GM19467 (cell line): ENCODE measurements around the gene AIP.

ENCODE experiments used
- ATAC-seq: cut with Tn5 transposase; IDR thresholded peaks from one replicate; pipeline ENCODE4 v1.9.1; 2021; ENCODE audit warnings: mild to moderate bottlenecking, moderate library complexity; ENCODE audit not compliant: unreplicated experiment

AIP gene

DNA sequence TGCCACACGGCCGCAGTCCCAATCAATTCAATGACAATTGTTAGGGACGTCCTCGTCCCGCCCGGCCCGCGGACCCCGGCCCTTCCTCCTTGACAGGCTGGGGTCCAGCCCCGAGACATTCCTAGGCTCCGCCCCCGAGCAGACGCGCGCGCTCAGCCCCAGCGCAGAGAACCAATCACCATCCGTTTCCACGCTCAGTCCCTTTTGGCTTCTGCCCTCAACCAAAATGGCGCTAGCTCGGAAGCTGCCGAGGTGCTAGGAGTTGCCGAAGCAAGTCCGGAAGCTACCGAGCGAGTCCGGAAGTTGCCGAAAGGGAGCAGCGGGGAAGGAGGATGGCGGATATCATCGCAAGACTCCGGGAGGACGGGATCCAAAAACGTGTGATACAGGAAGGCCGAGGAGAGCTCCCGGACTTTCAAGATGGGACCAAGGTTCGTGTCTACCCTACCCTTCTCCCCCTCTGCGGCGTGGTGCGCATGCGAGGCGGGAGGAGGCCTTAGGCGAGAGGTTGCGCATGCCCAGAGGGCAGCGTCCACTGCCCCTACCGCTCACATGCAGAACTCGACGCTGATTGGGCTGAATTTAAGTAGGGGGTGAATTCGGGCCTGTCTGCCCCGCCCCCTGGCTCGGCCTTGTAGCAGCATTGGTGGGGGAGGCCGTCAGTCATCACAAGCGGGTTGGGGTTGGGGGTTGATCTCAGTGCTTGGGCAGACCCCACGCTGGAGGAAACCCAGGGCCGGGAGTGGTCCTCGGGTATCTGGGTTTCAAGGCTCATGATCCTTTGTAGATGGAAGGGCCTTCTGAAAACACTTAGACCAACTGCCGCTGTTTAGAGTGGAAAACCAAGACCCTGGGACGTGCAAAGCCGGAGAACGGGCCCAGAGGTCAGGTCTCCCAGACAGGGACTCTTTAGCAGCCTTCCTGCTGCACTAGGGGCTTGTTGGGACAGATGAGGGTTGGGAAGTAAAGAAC lies at the start of gene AIP:
Gene AIP (plus strand): TSS at position 200 of the 972 bp plus-strand sequence. CDS start 133 bp downstream, at position 333.
- ATAC-seq: peak; percentile 67

DNA sequence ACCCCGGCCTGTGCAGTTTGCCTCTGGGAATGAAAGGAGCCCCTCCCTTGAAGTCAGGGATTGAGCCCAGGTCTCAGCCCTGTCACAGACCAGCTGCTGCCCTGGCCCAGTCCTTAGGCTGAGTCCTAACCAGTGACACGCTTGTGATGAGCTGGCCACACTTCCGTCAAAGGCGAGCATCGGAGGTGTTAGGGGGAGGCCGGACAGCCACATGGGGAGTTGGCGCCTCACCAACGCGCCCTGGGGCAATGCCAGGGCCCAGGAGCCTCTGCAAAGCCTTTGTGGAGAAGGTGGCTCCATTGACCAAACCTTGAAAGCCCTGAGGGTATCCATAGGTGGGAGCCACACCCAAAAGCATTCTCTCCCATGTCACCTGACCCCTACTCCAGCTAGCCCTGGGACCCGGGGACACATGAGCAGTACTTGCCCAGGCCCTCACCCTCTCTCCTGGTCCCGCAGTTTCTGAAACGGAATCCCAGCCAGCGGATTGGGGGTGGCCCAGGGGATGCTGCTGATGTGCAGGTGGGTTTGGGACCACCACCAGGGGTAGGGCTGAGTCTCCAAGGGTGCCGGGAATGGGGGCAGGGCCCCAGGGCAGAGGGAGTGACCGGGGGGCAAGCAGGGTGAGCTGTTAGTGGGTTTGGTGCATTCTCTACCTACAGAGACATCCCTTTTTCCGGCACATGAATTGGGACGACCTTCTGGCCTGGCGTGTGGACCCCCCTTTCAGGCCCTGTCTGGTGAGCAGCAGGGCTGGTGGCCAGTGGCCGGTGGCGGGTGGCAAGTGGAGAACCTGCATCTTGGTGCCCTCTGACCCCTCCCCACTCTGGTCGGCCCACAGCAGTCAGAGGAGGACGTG lies 49.1 kb upstream of the AIP start:
- no peak for ATAC-seq

DNA sequence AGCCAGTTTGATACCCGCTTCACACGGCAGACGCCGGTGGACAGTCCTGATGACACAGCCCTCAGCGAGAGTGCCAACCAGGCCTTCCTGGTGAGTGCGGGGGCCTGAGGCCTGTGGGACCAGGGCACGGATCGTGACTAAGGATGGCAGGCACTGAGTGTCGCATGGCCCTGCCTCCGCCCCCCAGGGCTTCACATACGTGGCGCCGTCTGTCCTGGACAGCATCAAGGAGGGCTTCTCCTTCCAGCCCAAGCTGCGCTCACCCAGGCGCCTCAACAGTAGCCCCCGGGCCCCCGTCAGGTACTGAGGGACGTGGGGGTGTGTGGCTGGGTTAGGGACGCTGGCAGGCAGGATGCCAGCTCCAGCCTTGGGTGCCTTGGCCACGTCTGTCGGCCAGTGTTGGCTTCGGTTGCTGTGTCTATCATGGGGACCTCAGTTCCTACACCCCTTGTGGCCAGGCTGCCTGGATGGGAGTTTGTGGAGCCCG lies 48.4 kb upstream of the AIP start:
- ATAC-seq: no peak

DNA sequence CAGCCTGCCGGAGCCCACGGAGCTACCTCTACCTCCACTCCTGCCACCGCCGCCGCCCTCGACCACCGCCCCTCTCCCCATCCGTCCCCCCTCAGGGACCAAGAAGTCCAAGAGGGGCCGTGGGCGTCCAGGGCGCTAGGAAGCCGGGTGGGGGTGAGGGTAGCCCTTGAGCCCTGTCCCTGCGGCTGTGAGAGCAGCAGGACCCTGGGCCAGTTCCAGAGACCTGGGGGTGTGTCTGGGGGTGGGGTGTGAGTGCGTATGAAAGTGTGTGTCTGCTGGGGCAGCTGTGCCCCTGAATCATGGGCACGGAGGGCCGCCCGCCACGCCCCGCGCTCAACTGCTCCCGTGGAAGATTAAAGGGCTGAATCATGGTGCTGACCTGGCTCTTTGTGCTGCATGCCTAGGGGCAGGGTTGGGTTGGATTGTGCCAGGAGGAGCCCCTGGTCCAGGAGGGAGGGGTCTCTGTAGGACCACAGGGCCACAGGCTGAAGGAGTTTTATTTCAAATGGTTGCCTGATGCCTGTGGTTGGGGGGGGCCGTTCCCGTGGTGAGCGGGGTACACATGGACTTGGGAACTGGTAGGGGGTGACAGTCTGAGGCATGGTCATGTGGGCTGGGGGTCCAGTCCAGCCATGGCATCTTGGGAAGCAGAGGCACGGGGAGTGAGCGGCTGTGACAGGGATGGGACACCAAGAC lies 47.6 kb upstream of the AIP start:
- ATAC-seq: no peak

DNA sequence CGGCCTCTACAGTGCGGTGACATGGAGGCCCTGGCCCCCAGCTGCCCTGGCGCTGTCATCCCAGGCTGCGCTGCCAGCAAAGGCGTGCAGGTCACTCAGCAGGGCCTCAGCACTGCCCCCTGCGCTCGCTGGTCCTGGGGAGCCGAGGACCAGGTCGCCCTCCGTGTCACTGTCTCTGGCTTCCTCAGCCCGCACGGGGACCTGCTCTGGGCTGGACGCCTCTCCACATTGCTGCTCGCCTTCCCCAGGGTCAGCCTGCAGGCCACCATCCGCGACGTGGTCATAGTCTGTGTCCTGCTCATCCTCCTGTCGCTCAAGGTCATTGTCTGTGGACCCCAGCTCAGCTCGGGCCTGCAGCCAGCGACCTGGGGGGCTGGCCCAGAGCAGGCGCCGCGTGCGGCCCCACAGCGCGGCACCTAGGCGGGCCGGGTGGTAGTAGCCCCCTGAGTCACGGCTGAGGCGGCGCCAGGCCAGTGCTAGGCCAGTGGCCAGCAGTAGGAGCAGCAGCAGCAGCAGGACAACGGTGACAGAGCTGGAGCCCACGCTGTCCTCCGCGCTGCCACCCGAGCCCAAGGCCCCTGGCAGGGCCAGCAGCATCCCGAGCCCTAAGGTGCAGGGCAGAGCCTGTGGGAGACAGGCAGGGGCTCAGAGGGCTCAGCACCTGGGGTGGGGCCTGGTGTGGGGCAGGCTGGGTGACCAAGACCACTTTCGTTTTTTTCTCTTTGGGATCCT lies 46.9 kb upstream of the AIP start:
- ATAC-seq: no peak

DNA sequence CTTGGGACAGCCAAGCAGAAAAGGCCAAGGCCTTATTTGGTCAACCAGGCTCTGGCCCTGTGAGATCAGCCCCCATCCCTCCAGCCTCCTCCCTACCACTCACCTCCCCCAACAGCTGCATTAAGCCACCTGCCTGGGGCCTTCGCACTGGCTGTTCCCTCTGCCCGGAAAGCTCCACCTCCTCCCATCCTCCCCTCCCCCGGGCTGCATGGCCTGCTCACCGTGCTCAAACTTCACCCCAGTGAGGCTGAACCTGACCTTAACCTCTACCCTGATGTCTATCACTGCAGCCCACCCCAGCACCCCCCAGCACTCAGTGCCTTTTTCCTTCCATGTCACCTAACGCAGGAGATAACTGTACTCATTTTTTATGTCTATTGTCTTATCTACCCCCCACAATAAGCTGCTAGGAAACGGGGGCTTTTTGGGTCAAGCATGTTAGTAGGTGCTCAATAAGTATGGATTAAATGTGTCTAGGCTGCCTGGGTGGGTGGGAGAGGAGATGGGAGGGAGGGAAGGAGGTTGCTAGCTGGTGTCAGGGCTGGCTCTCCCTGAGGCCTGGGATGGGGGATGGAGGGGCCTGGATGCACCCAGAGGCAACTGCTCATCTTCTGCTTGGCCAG lies 46.3 kb upstream of the AIP start:
- ATAC-seq: no peak

DNA sequence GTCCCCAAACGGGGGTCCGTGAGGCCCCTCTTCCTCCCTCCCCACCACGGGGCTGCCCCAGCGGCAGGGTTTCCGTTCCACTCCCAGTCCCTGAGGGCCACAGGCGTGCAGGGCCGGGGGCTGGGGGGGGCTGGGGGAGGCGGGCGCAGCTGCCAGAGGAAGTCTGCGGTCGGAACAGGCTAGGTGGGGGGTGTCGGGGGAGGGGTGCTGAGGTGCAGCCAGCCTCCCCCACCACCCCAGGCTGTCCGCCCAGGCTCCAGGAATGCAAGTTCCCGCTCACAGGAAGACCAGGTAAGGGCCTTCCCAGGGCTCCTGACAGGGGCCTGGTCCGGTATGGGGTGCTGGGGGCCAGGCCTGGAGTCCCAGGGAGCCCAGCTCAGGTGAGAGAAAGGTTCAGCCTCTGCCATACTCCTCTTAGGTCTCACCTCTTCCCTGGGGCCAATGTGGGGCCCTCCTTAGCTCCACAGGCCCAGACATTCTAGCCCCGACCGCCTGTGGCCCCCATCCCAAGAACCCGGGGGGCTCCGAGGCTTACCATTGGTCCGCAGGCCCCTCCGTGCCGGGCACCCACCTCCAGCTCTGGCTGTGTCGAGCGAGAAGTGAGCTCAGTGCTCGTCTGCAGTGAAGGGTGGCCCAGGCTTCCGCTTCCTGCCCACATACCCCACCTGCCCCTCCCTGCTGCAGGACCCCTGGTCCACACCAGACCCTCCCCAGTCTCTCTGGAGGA lies 45.6 kb upstream of the AIP start, which contains the start of gene PTPRCAP:
Gene PTPRCAP (minus strand): TSS at position 601 of the 727 bp plus-strand sequence. CDS start 63 bp downstream, at position 538.
- no peak for ATAC-seq

DNA sequence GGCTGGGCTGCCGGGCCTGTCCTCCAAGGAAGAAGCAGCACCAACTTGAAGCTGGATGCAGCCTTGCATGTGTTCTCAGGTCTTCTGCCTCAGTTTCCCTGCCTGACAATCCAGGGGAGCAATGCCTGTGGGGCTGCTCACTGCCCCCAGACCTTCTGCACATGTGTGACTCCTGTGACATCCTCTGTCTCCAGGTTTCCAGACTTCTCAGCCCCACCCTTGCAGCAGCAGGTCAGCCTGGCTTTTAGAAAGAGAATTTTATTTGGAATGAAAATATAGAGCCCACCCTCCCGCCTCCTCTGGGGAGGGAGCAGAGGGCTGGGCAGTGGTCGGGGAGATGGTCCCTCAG lies 45.0 kb upstream of the AIP start:
- no peak for ATAC-seq

DNA sequence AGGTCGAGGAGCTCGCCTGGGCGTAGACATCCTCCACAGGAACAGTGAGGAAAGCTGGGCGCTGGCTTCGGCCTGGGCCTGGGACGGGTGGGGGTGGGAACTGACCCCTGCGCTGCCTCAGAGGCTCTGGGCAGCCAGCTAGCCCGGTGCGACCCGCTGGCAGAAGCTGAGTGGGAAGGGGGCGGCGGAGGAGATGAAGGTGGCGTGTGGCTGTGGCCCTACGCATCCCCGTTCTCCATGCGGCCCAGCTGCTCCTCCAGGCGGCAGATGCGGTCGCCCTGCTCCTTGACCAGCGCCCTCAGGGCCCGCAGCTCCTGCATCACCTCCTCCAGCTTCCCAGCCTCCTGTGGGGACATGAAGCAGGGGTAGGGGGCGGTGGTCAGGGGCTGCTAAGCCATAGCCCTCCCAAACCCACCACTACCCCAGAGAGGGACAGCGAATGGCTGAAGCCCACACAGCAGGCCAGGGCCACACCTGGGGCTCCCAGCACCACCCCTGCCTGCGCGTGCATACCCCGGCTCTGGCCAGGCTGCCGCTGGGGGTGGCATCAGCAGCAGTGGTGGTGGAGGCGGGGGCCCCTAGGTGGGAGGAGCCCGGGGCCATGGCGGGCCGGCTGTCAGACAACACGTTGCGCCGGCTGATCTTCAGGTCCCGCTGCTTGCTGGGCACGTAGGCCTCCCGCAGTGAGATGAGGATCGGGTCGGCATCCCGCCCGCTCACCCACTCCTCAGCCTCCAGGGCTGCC lies 44.5 kb upstream of the AIP start:
- no peak for ATAC-seq

DNA sequence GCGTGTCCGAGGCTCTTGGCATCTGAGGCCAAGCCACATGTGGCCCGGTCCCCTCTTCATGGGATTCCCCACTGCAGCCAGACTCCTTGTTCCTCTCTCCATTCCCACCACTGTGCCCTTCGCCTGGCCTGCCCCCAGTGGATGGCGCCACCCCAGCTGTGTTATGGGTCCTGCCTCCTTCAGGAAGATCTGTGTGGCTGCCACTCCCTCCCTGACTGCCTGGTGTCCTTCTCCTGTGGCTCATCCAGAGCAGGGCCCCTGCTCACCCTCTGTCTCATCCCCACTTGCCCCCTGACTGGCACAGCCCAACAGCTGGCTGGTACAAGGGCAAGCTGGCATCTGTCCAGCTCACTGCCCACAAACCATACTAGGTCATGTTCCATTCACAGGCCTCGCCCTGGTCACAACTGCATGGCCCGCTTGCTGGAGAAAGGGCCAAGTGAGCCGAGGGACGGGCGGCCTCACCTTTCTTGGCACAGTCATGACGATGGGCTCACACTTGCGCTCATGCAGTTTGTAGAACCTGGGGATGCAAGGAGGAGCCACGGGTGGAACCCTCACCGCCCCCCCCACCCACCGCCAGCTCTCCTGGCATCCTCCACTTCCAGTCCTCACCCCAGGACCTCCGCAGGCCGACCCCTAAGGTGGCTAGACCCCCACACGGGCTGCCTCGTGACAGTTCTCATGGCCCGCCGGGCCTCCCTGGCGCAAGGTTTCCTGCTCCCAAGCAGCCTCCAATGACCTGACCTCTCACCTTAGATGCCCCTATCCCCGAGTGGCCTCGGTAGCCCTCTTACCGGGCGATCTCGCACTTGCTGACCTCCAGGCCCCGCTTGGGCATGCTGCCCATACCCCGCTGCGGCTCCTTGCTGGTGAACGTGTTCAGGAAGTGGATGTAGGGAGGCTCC lies 43.3 kb upstream of the AIP start:
- no peak for ATAC-seq

DNA sequence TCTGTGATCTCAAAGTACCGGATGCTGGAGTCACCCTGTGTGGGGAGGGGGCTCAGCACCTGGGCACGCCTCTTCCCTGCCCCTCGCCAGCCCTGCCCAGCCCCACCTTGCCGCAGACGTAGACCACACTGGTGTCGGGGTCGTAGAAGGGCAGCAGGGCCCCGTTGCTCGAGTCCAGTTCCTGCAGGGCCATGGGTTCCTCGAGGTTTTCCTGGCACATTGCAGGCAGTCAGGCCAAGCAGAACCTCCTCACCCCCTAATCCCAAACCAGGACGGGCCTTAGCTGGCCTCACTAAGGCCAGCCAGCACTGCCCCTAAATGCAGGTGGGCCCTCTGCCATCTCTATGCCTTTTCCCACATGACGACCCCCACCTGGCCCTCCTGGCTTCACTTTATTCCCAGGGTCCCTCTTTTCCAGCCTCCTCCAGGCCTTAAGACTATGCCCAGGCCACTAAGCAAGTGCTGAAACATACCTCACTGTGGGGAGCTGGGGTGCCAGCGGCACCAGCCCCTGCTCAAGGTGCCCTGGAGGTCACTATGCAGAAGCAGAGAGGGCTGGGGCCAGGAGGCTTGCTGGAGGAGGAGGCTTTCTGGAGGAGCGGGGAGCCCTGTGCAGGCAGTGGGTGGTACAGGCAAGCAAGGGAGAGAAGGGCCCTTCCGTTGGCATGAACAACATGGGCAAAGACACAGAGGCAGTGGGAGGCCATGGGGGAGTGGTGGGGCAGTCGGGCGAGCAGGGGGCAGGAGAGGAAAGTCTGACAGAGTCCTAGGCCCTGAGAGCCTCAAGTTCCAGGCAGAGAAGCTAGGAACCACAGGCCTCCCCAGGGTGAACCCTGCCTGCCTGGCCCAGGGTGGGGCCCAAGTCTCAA lies 42.4 kb upstream of the AIP start:
- ATAC-seq: no peak

DNA sequence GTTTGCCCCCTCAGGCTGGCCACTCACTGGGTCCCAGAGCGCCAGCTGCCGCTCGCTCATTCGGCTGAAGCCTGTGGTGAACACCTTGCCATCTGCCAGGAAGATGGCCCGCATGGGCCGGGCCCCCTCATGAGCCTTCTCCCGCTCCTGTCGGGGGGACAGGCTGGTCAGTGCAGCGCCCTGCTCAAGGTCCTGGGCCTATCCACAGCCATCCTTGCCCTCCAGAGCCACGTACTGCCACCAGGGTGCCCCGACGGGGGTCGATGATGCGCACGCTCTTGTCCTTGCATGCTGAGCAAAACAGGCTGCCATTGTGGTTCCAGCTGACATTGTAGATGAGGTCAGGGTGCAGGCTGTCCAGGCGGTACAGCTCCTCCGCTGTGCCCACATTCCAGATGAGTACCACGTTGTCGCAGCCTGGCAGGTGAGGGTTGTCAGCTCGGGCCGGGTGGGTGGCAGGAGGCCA lies 41.7 kb upstream of the AIP start:
- no peak for ATAC-seq

DNA sequence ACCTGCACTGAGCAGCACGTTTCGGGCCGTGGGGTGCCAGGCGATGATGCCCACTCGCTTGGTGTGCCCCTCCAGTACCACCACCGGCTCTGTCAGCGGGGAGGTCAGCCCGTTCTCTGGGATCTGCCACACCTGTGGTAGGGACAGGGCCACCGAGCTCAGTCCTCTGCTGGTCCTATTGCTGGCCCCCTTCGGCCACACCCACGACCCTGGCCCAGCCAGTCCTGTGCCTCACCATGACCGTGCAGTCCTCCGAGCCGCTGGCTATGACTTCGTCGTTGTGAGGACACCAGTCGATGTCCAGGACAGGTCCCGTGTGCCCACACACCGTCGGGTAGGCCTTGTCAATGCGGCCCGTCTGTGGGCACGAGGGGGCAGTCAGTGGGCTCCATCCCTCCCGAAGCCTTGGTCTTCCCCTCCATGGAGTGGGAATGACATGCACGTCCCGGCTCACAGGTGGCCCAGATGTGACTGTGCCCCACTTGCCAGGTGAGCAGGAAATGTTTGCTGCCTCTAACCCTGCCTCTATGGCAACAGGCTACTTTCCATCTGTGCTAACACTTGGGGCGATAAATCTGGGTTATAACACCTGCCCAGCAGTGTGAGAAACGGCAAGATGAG lies 41.0 kb upstream of the AIP start:
- no peak for ATAC-seq

DNA sequence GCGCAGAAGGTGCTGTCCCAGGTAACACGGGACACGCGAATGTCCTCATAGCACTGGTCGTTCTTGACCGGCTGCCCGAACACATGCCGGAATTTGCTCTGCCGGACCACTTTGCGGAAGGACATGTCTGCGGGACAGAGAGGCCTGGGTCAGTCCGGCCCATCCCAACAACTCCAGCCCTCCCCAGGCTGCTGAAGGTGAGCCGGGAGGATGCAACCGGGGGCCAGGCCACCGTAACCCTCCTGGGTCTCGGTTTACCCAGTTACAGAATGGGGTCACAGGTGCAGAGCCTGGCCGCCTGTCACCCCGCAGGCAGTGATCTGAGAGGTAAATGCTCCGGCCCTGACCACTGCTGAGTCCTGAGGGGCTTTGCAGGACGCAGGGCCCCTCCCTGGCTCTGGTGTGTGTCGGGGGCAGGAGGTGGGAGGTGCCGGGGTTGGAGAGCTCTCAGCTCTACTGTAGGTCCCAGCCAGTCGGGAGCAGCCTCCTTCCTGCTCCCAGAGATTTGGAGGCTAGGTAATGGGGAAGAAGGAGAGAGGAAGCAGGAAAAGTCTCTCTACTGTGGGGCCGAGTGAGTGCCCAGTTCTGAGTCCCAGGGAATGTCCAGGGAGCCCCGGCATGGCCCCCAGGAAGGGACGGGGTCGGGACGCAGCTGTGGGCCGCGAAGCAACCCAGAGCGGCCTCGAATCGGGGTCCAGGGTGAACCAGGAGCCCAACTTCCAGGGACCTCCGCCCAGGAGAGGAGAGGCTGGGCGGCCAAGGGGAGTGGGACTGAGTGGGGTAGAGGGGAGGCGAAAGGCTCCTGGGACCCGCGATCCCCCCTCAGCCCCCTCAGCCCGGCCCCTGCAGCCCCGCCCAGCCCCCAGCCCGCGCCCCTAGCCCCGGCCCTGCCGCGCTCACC lies 40.1 kb upstream of the AIP start:
- ATAC-seq: no peak

DNA sequence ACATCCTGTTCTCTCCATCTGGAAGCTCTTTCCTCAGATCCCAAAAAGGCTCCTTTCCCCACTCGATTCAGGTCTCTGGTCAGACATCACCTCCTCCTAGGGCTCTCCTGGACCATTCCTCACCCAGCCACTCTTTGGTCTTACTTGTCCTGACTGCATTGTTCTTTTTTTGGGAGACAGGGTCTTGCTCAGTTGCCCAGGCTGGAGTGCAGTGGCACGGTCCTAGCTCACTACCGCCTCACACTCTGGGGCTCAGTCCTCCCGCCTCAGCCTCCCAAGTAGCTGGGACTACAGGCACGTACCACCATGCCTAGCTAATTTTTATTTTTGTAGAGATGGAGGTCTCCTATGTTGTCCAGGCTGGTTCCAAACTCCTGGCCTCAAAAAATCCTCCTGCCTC lies 37.3 kb upstream of the AIP start:
- no peak for ATAC-seq
